Mammary epithelial cell (primary cell): ENCODE results near the gene DVL1.

ENCODE experiments used
- EZH2 ChIP-seq: IDR thresholded peaks from 2 replicates; pipeline ENCODE4 v1.6.1; 2012; ENCODE audit warnings: low read length, inconsistent platforms, borderline replicate concordance
- TF ChIP-seq, protein P1 (sequence below), 2 donors: IDR thresholded peaks in 1 of 2; conservative IDR thresholded peaks in 1 of 2; 2 replicates each; pipeline ENCODE4 v1.5.1; 2011 to 2012; ENCODE audit warnings: inconsistent platforms in 2 of 2, low read length in 2 of 2, mild to moderate bottlenecking in 2 of 2, control low read depth in 1 of 2, low read depth in 1 of 2; ENCODE audit not compliant: insufficient read depth in 1 of 2; ENCODE audit errors: extremely low read depth in 1 of 2

DNA sequence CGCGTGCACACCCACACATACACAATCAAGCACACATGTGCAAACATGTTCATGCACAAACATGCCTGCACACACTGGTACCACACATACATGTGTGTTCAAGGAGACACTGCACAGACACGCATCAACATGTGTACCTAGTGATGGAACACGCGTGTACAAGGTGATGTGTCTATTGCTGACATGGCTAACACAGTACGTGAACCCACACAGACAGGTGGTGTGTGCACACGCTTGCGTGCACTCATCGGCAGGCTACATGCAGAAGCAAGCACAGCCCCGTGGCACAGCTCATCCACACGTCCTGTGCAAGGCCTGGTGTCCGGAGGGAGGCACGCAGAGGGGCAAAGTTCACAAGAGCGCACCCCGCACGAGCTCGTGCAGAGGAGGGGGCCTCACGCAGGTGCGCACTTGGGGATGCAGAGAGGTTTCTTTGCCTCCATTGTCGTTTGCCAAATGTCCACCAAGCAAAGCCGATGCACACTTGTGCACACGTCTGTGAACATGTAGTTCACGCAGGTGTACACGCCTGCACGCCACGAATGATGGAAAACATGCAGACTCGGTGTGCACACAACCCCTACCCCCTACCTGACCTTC lies 42.5 kb downstream of the DVL1 start:
- TF ChIP-seq, protein P1, sequence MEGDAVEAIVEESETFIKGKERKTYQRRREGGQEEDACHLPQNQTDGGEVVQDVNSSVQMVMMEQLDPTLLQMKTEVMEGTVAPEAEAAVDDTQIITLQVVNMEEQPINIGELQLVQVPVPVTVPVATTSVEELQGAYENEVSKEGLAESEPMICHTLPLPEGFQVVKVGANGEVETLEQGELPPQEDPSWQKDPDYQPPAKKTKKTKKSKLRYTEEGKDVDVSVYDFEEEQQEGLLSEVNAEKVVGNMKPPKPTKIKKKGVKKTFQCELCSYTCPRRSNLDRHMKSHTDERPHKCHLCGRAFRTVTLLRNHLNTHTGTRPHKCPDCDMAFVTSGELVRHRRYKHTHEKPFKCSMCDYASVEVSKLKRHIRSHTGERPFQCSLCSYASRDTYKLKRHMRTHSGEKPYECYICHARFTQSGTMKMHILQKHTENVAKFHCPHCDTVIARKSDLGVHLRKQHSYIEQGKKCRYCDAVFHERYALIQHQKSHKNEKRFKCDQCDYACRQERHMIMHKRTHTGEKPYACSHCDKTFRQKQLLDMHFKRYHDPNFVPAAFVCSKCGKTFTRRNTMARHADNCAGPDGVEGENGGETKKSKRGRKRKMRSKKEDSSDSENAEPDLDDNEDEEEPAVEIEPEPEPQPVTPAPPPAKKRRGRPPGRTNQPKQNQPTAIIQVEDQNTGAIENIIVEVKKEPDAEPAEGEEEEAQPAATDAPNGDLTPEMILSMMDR (conservative IDR thresholded peaks at IDR 0.05 in 1 of 2, IDR thresholded peaks at IDR 0.05 in 1 of 2; ENCODE audit: extremely low read depth in 1 of 2, insufficient read depth in 1 of 2, low read depth in 1 of 2, low read length in 2 of 2), result no peak
- no peak for TF ChIP-seq EZH2
